GM20431 (cell line): ENCODE data around the gene PARD3.
"Not testable (repeated sequence)": the region's sequence is repeated elsewhere in the genome, so short reads cannot be mapped to it uniquely, and the experiment has no call there.

ENCODE experiments used
- in situ Hi-C: fragments of 300-500 bp; cut with MseI, MboI; formaldehyde crosslinking; loops from one replicate; pipeline ENCODE4 v1.15.0; 2020; ENCODE audit warnings: low sequenced_read_pairs; ENCODE audit not compliant: unreplicated experiment

Gene PARD3

DNA sequence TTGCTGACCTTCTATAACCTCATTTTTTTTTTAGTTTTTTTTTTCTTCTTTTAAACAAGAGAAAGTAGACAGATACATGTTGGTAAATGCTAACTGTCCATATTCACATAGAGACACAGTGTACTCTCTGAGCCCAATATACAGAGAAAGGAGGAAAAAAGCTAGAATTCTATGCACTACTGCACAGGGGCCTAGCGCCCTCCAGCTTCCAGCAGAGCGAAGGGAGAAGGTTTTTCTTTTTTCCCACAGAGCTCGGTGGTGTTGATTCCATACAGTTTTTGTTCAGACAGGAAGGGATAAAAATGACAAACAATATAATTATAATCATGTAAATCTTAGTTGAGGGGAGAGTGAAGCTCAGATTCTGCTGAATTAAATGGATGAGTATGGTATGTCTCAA is 423.9 kb downstream of the PARD3 start:
- in situ Hi-C loops = not testable (repeated sequence)

DNA sequence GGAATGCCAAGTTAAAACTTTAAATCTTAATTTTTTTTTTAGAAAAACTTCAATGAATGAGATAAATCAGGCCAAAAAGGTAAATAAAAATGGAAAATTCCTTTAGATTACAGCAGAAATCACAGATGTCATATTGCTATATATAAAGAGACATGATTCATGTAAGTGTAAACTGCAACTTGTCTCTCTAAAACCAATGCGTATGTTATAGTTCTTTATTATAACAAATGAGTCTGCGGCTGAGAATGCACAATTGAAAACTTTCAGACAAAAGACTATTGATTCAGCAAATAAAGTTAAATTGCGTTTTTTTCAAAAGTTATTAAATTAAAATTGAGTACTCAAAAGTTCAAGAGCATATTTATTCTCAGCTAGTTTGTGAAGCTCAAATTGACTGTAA is 425.3 kb downstream of the PARD3 start:
- in situ Hi-C loops = no loop called here

GRCh38 chr10:34386921-34387320 is 428.2 kb downstream of the PARD3 start:
- in situ Hi-C loops = no loop called here

DNA sequence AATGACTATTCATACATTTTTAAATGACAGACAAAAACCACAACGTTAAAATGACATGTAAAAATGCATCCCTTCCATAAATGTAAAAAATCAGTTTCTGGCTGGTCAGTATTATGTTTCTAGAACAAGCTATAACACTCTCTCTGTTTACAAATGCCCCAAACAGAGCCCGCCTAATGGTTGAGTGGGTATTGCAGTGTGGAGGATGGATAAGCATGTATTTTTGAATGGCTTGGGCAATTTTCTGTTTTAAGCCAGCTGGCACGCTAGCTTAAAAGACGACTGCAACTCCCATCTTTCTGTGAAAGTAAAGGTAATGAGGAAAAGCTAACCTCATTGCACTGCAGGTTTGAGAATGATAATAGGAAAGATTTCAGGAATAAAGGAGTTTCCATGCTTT is 430.7 kb downstream of the PARD3 start:
- in situ Hi-C loops = no loop called here

- in situ Hi-C loops = no loop called here
These were observed 432.5 kb downstream of the PARD3 start for GRCh38 chr10:34382626-34383025.

GRCh38 chr10:34380856-34381255 is 434.2 kb downstream of the PARD3 start:
- in situ Hi-C loops = no loop called here

GRCh38 chr10:34378297-34378696 is 436.8 kb downstream of the PARD3 start:
- in situ Hi-C loops = no loop called here

GRCh38 chr10:34377833-34378232 is 437.3 kb downstream of the PARD3 start:
- in situ Hi-C loops = no loop called here

DNA sequence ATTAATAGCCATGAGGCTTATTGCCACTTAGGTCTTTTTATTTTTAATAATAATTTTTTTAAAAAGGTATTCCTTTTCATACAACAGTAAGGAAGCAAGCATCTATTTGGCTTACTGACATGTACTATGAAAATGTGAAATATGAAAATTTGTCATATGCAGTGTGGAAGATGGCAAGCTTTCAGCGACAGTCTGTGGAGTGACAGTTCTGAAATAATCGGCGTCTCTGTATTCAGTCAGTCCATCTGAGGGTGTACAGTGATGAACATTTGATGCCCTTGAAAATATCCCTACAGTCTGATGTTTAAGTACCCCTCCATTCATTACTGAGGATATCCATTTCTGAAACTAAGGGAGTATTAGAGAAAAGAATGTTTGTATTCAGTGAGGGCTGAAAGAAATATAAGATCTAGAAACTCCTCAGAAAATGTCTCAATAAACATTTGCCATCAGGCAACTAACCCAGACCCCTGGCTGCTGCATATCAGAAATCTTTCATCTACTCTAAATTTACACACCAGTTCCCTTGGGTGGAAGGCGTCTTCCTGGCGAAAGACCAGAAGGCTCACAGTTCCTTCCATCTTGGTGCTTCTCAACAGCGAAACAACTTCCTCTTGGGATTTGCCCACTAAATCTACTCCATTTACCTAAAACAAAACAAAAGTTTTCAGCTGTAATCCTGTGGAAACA is 440.6 kb downstream of the PARD3 start:
- in situ Hi-C loops = no loop called here

DNA sequence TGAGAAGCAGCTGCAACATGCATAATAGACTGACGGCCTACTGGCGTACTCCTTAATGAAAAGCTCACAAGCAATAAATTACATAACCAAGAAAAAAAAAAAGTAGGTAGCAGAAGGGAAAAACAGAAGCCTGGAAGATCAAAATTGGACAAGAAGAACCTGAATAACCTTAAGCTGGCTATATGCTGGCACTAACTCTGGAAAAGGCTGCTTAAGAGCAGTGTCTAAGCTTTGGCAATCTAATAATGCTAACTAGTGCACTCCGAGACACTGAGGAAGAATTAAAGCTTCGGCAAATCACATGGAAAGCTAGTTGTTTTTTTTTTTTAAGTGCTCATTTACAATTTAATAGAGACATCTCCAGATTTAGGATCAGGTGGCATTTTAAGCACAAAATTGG is 441.9 kb downstream of the PARD3 start:
- in situ Hi-C loops = no loop called here

GRCh38 chr10:34372509-34372908 is 442.6 kb downstream of the PARD3 start:
- in situ Hi-C loops = no loop called here

DNA sequence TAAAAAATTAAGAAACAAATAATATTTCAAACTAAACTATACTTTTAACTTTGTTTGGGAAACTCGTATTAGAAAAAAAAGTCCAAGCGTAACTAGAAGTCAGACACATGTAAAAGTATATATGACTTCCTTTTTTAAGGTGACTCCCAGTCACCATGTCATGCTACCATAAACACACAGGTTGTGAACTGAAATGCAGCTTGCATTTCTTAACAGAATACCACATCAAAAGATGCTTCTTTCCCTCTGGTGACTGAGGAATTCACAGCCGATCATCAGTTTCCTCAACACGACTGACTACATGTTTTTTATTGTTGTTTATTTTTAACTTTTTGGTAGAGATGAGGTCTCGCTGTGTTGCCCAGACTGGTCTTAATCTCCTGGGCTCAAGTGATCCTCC is 445.0 kb downstream of the PARD3 start:
- in situ Hi-C loops = no loop called here

GRCh38 chr10:34369120-34369519 is 446.0 kb downstream of the PARD3 start:
- in situ Hi-C loops = no loop called here

DNA sequence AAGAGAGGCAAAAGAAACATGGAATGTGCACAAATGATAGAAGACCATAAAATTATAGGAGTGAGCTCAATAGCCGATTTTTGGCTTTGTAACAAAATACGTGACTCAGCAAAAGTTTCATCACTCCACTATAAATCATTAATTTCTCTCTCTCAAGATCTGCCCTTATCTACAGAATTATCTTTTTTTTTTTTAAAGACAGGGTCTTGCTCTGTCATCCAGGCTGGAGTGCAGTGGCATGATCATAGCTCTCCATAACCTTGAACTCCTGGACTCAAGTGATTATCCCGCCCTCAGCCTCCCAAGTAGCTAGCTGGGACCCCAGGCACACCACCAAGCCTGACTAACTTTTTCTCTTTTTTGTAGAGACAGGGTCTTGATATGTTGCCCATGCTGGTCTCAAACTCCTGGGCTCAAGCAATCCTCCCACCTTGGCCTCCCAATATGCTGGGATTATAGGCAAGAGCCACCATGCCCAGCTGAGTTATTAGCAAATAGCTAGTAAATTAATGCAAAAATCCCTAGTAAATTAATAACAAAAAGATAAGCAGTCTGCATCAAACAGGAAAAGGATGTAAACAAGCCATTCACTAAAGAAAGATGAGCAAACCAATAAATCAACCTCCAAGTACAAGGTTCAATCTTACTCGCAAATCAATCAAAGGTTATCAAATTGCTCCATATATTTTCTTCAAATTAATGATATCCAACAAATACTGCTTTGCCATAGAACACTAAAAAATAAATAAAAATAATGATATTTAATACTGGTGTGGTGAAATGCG is 450.7 kb downstream of the PARD3 start:
- in situ Hi-C loops = no loop called here

GRCh38 chr10:34360984-34361383 is 454.1 kb downstream of the PARD3 start:
- in situ Hi-C loops = no loop called here

DNA sequence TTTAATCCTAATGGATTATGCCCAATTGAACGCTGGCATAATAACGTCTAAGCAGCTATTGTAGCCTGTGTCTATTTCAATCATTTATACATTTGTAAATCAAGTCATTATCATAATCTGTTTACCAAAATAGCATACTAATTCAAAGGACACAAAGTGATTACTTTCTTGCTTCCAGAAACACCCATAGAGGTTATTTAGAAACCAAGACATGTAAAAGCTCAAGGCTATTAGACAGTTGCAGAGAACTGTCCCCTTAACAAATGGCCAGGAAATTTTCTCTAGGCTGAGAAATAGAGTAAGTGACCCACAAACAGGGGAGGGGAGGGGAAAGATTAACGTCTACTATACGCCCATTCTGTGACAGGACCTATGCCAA is 455.7 kb downstream of the PARD3 start:
- in situ Hi-C loops = no loop called here

DNA sequence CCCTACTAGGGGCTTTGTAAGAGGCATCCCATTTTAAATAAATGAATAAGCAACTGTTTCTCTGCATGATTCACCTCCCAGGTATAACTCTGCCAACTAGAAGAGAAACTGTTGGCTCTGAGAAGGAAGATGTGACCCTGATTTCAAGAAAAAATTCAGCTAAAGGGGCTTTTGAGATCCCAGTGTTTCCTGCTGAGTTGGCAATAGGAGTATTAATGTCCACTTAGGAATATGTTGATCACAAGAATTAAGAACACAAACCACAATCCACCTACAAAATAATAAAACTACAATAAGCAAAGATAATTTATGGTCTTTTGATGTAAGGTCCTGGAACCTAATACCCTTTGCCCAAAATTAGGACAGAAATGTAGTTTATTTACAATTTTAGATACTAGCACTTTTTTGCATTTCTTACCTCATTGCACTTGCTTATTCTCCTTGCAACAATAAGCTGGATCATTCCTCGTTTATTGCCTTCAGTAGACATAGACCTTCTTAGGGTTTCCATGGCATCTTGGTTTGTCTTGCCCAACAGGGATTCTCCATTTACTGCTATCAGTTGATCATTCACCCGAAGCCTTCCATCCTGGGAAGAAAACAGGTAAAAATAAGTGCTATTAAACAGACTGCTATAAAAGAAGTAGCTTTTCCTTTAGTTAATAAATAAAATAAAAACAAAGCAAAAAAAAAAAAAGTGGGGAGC is 456.2 kb downstream of the PARD3 start:
- in situ Hi-C loops = no loop called here

- in situ Hi-C loops = no loop called here
These were observed 458.6 kb downstream of the PARD3 start for GRCh38 chr10:34356463-34356862.

GRCh38 chr10:34353530-34353929 is 461.6 kb downstream of the PARD3 start:
- in situ Hi-C loops = not testable (repeated sequence)

DNA sequence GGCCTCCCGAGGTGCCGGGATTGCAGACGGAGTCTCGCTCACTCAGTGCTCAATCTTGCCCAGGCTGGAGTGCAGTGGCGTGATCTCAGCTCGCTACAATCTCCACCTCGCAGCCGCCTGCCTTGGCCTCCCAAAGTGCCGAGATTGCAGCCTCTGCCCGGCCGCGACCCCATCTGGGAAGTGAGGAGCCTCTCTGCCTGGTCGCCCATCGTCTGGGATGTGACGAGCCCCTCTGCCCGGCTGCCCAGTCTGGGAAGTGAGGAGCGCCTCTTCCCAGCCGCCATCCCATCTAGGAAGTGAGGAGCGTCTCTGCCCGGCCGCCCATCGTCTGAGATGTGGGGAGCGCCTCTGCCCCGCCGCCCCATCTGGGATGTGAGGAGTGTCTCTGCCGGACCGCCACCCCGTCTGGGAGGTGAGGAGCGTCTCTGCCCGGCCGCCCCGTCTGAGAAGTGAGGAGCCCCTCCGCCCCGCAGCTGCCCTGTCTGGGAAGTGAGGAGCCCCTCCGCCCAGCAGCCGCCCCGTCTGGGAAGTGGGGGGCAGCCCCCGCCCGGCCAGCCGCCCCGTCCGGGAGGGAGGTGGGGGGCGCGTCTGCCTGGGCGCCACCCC is 462.4 kb downstream of the PARD3 start:
- in situ Hi-C loops = not testable (repeated sequence)

DNA sequence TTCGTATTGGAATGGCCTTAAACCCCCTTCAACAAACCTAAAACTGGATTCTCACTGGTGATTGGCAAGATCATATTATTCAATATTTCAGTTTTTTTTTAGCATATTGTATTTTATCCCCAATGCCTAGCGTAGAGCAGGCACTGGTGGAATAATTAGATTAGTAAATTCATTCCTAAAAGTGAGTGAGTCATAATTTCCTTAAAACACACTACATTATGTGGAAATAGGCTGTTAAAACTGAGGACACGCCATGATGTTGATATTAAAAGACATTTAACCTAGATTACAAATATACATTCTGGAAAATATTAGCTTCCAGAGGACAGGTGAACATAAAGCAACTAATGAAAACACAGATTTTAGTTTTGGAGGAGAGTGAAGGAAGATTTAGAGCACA is 463.9 kb downstream of the PARD3 start:
- in situ Hi-C loops = no loop called here
